ENCODE data around the gene DCP1B.

DCP1B gene

DNA sequence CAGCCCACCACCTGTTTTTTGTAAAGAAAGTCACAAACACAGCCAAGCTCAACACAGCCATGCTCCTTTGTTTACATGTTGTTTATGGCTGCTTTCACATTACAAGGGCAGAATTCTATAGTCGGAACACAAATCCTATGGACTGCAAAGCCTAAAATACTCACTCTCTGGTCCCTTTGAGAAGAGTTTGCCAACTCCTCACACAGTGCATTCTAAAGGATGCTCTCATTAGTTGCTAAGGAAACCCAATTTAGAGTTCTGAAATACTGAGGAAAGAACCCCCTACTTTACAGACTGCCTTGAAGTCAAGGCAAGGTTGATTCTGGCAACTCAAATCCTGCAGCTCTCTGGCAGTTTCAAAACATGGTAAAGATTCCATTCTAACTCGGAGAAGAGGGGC is 38.3 kb downstream of the DCP1B start:
- no peaks in the 10 kb centered on the region for H3K4me1 ChIP-seq (ENCODE audit: low read depth, poor library complexity, severe bottlenecking)
- TF ChIP-seq, protein P1, sequence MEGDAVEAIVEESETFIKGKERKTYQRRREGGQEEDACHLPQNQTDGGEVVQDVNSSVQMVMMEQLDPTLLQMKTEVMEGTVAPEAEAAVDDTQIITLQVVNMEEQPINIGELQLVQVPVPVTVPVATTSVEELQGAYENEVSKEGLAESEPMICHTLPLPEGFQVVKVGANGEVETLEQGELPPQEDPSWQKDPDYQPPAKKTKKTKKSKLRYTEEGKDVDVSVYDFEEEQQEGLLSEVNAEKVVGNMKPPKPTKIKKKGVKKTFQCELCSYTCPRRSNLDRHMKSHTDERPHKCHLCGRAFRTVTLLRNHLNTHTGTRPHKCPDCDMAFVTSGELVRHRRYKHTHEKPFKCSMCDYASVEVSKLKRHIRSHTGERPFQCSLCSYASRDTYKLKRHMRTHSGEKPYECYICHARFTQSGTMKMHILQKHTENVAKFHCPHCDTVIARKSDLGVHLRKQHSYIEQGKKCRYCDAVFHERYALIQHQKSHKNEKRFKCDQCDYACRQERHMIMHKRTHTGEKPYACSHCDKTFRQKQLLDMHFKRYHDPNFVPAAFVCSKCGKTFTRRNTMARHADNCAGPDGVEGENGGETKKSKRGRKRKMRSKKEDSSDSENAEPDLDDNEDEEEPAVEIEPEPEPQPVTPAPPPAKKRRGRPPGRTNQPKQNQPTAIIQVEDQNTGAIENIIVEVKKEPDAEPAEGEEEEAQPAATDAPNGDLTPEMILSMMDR (conservative IDR thresholded peaks at IDR 0.05; ENCODE audit: low read depth, low read length), result no peak
- no peak overlapping the region for H3K27ac ChIP-seq
- no peaks in the 10 kb centered on the region for H4K20me1 ChIP-seq (ENCODE audit: insufficient read depth)
- H3K36me3 ChIP-seq (ENCODE audit: insufficient read depth), result no peaks in the 10 kb centered on the region; the same call in 1 of the 2 replicates
- no peak overlapping the region for H3K4me2 ChIP-seq
- H3K79me2 ChIP-seq (ENCODE audit: insufficient read depth, low read depth), result no peaks in the 10 kb centered on the region
- no peak overlapping the region for H2AFZ ChIP-seq (ENCODE audit: low read depth)
- H3K9ac ChIP-seq, result no peak overlapping the region
- H3K4me3 ChIP-seq (IDR thresholded peaks at IDR 0.05; ENCODE audit: insufficient read depth, low read depth, low read length), result no peak overlapping the region
- no peaks in the 10 kb centered on the region for H3K27me3 ChIP-seq (ENCODE audit: insufficient read depth, low read depth)

DNA sequence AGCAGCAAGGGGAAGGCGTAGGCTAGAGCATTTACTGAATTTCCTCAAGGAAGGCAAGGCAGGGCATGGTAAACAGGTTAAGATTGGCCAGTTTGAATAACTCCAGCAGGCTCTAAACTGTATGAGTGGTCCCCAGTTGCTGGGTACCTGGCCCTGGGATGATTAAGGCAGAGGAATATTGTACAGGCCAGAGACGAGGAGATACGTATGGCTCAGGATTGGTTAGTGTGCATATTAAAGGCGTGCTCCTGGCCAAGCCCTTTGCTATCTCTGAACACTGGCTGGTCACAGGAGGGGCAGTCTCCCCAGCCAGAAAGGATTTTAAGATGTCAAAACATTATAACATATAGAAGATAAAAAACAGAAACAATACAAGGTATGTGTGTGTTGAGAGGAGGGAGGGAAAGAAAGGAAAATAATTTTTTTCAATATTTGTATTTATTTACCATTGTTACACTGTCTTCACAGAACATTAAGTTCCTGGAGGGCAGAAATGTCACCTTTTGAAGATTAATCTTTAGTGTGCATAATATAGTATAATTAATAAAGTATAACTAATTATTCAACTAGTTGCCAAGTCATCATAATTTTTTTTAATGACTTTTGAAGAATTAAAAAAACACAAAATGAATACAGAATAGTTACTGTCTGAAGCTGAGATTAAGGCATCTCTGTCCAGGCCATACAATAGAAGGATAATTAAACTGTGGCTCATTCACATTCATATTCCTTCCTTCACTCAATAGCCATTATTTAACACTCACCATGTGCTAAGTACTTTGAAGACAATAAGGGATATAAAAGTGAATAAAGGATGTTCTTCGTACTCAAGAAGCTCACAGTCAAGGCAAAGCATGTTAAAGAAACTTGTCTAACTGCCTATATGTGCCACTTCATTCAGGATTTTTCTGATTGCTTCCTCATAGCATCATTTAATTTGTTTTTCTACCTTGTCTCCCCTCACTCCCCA is 41.9 kb downstream of the DCP1B start:
- H4K20me1 ChIP-seq (ENCODE audit: insufficient read depth), result no peaks in the 10 kb centered on the region
- TF ChIP-seq, protein P1 (conservative IDR thresholded peaks at IDR 0.05; ENCODE audit: low read depth, low read length), result no peak
- no peak overlapping the region for H3K4me2 ChIP-seq
- H3K9ac ChIP-seq, result no peak overlapping the region
- H3K36me3 ChIP-seq (ENCODE audit: insufficient read depth), result no peaks in the 10 kb centered on the region; the same call in 1 of the 2 replicates
- H2AFZ ChIP-seq (ENCODE audit: low read depth), result no peak overlapping the region
- H3K4me3 ChIP-seq (IDR thresholded peaks at IDR 0.05; ENCODE audit: insufficient read depth, low read depth, low read length), result no peak overlapping the region
- H3K4me1 ChIP-seq (ENCODE audit: low read depth, poor library complexity, severe bottlenecking), result no peaks in the 10 kb centered on the region
- H3K79me2 ChIP-seq (ENCODE audit: insufficient read depth, low read depth), result no peaks in the 10 kb centered on the region
- no peaks in the 10 kb centered on the region for H3K27me3 ChIP-seq (ENCODE audit: insufficient read depth, low read depth)
- H3K27ac ChIP-seq, result no peak overlapping the region

DNA sequence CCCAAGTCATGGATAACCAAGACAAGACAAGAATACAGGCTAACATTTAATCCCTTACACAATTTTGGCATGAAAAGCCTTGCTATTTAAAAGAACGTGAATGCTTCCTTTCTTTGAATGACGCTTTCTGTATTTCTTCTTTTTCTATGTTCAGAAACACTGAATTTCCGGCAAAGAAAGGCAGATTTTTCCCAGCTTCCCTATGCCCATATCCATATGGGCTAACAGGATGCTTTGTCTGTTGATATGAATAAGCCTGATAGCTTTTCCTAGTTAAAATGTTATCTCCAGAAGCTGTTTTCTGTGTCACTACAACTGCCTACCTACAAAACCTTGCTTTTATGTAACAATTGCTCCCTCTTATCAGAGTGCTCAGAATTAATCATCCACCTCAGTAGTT is 47.5 kb downstream of the DCP1B start:
- no peaks in the 10 kb centered on the region for H3K36me3 ChIP-seq (ENCODE audit: insufficient read depth)
- no peak overlapping the region for H3K4me3 ChIP-seq (IDR thresholded peaks at IDR 0.05; ENCODE audit: insufficient read depth, low read depth, low read length)
- TF ChIP-seq, protein P1 (conservative IDR thresholded peaks at IDR 0.05; ENCODE audit: low read depth, low read length), result no peak
- no peaks in the 10 kb centered on the region for H4K20me1 ChIP-seq (ENCODE audit: insufficient read depth)
- no peaks in the 10 kb centered on the region for H3K4me1 ChIP-seq (ENCODE audit: low read depth, poor library complexity, severe bottlenecking)
- H3K4me2 ChIP-seq, result no peak overlapping the region
- H2AFZ ChIP-seq (ENCODE audit: low read depth), result no peak overlapping the region
- H3K27me3 ChIP-seq (ENCODE audit: insufficient read depth, low read depth), result no peaks in the 10 kb centered on the region
- H3K9ac ChIP-seq, result no peak overlapping the region
- no peak overlapping the region for H3K27ac ChIP-seq
- no peaks in the 10 kb centered on the region for H3K79me2 ChIP-seq (ENCODE audit: insufficient read depth, low read depth)

DNA sequence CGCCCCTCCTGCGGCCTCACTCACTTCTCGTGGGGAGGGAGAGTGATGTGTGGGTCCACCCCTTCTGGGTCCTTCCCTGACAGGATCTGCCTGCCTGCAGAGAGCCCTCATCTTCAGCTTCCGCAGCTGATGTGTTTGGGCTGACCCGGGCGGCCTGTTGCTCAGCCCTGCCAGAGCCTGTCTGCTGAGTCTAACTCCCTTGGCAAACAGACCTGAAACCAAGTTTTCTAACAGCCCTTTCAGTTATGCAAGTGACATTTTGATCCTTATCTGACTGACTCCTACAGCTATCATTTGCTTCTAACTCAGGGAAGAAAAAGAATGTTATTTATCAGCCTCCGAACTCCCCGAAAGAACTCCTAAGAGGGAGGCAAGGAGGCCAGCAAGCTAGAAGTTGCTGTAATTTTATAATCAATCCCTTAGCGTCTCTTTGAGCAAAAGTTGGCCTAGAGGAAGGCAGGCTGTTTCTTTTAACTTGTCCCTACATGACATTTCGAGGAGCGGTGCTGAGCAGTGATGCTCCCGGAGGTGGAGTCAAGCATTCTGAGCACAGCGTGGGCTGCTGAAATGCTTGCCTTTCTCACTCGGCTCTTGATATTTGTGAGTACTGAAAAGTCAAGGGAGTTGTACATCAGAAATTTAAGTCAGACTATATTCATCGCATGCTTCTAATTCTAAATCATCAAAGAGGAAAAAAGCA is 54.3 kb downstream of the DCP1B start:
- no peak overlapping the region for H3K4me2 ChIP-seq
- H3K4me1 ChIP-seq (ENCODE audit: low read depth, poor library complexity, severe bottlenecking), result no peaks in the 10 kb centered on the region
- H3K79me2 ChIP-seq (ENCODE audit: insufficient read depth, low read depth), result no peaks in the 10 kb centered on the region
- no peak overlapping the region for H3K9ac ChIP-seq
- no peak overlapping the region for H2AFZ ChIP-seq (ENCODE audit: low read depth)
- no peaks in the 10 kb centered on the region for H3K36me3 ChIP-seq (ENCODE audit: insufficient read depth)
- H4K20me1 ChIP-seq (ENCODE audit: insufficient read depth), result no peaks in the 10 kb centered on the region
- no peak overlapping the region for H3K27ac ChIP-seq
- no peaks in the 10 kb centered on the region for H3K27me3 ChIP-seq (ENCODE audit: insufficient read depth, low read depth)
- H3K4me3 ChIP-seq (IDR thresholded peaks at IDR 0.05; ENCODE audit: insufficient read depth, low read depth, low read length), result no peak overlapping the region
- TF ChIP-seq, protein P1 (conservative IDR thresholded peaks at IDR 0.05; ENCODE audit: low read depth, low read length), result no peak
